Neutrophil (primary cell): ENCODE measurements around the gene ROBO4.

ENCODE experiments used
- H3K27ac ChIP-seq: fragments of 200-600 bp; sonication (generic); 2 replicates; pipeline ENCODE4 v1.5.1; 2016; ENCODE audit warnings: mild to moderate bottlenecking, moderate library complexity
- H3K27me3 ChIP-seq: fragments of 200-600 bp; sonication (generic); 2 replicates; pipeline ENCODE4 v1.6.0; 2016; ENCODE audit warnings: mild to moderate bottlenecking
- H3K36me3 ChIP-seq: fragments of 200-600 bp; sonication (generic); 2 replicates; pipeline ENCODE4 v1.5.1; 2017
- H3K4me1 ChIP-seq, 2 experiments: fragments of 200-600 bp in 1 of 2; sonication (generic) in 1 of 2; 1 replicate in 1 of 2; 2 replicates in 1 of 2; pipeline versions ENCODE4 v1.5.1 to v1.6.1; 2013 to 2016; ENCODE audit warnings: low read depth in 1 of 2, low read length in 1 of 2, mild to moderate bottlenecking in 1 of 2, moderate library complexity in 1 of 2; ENCODE audit not compliant: control insufficient read depth in 1 of 2, insufficient read depth in 1 of 2
- H3K4me3 ChIP-seq, 2 experiments: fragments of 200-600 bp in 1 of 2; sonication (generic) in 1 of 2; 1 replicate in 1 of 2; 2 replicates in 1 of 2; pipeline ENCODE4 v1.5.1; 2013 to 2016; ENCODE audit warnings: low read depth in 1 of 2, low read length in 1 of 2, mild to moderate bottlenecking in 1 of 2, moderate library complexity in 1 of 2
- H3K9me3 ChIP-seq: fragments of 200-600 bp; sonication (generic); 2 replicates; pipeline ENCODE4 v1.5.1; 2016
- TF ChIP-seq, protein P1 (sequence below): fragments of 200-600 bp; sonication (generic); IDR thresholded peaks from 2 replicates; pipeline ENCODE4 v1.5.1; 2016; ENCODE audit warnings: antibody characterized with exemption

ROBO4 gene

GRCh38 chr11:124865181-124865901, 32.3 kb downstream of the ROBO4 start, which contains the start of gene ROBO3:
Gene ROBO3, plus strand, starts transcription at chr11:124865432. Its CDS starts 146 bp downstream, at chr11:124865578.
- Histone ChIP-seq H3K9me3 (no peaks in the 10 kb centered on the region), H3K27me3 (peaks cover 100% of the 10 kb centered on the region), H3K36me3 (no peaks in the 10 kb centered on the region), H3K4me1 (peaks cover 0 to 7% of the 10 kb centered on the region in 2 experiments), H3K4me3 (no peak within 1 kb of the TSS), H3K27ac (no peak within 1 kb of the TSS)
- TF ChIP-seq, protein P1, sequence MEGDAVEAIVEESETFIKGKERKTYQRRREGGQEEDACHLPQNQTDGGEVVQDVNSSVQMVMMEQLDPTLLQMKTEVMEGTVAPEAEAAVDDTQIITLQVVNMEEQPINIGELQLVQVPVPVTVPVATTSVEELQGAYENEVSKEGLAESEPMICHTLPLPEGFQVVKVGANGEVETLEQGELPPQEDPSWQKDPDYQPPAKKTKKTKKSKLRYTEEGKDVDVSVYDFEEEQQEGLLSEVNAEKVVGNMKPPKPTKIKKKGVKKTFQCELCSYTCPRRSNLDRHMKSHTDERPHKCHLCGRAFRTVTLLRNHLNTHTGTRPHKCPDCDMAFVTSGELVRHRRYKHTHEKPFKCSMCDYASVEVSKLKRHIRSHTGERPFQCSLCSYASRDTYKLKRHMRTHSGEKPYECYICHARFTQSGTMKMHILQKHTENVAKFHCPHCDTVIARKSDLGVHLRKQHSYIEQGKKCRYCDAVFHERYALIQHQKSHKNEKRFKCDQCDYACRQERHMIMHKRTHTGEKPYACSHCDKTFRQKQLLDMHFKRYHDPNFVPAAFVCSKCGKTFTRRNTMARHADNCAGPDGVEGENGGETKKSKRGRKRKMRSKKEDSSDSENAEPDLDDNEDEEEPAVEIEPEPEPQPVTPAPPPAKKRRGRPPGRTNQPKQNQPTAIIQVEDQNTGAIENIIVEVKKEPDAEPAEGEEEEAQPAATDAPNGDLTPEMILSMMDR: no peak

DNA sequence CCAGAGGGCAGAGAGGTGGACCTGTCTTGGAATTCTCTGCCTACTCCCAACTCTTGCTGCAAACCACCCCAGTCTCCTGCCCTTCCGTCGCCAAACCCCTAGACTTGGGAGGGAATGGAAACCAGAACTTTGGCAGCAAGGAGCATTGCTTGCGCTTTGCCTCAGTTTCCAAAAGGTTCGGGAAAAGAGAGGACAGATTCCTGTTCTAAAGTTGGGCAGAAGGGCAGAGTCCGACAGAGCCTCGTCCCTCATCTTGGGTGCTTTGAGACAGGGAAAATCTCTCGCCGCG, 32.8 kb downstream of the ROBO4 start:
- Histone ChIP-seq H3K4me1 (peaks cover 0 to 7% of the 10 kb centered on the region in 2 experiments), H3K36me3 (no peaks in the 10 kb centered on the region), H3K9me3 (no peaks in the 10 kb centered on the region), H3K4me3 (no peak overlapping the region), H3K27me3 (peaks cover 100% of the 10 kb centered on the region), H3K27ac (no peak overlapping the region)
- TF ChIP-seq, protein P1: no peak

DNA sequence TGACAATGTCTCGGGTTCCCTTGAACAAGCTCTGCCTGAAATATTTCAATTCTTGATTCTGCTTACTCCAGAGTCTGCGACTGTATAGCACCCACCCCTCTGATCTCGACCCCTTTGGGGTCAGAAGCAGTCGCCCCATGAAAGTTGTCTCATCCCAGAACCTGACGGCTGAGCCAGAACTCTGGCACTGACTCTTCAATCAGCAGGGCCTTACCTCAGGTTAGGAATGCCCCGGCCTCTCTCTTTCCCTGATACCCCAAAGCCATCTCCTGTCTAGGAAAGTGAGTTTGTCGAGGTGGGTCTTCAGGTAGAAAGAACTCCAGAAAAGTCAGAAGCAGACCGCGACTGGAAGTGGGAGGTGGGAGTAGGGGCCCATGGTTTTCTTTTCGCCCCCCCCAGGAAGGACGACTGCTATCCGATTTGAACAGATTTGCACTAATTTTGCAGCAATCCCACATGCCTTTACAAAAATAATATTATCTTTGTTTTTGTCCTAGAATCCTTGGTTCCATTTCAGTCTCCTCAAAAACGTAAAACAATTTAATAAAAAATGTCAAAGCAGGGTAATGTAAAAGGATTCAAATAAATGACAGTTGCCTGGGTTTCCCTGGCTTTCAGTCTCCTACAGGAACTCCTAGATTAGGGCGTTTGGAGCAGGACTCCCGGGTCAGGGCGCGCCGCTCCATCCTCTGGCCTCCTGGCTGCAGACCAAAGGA, 33.3 kb downstream of the ROBO4 start:
- Histone ChIP-seq H3K27ac (no peak overlapping the region), H3K4me1 (peaks cover 0 to 7% of the 10 kb centered on the region in 2 experiments), H3K4me3 (no peak overlapping the region), H3K9me3 (no peaks in the 10 kb centered on the region), H3K36me3 (no peaks in the 10 kb centered on the region), H3K27me3 (peaks cover 100% of the 10 kb centered on the region)
- TF ChIP-seq, protein P1: no peak

DNA sequence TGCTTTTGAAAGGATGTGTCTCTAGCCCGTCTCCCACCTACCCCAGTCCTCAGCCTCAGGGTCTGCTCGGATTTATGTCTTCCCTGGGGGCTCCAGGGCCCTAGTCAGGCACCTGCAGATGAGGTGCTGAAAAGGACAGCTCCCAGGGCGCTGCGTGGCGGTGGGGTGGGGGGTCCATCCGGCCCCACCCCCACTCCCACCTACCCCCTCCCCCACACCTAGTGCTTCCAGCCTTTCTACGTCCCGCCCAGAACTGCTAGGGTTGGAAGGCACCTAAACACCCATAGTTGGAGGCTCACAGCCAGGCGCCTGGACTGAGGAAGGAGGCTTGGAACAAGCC, 33.9 kb downstream of the ROBO4 start:
- Histone ChIP-seq H3K27me3 (peaks cover 100% of the 10 kb centered on the region), H3K9me3 (no peaks in the 10 kb centered on the region), H3K36me3 (no peaks in the 10 kb centered on the region), H3K4me3 (no peak overlapping the region), H3K4me1 (peaks cover 0 to 7% of the 10 kb centered on the region in 2 experiments), H3K27ac (no peak overlapping the region)
- TF ChIP-seq, protein P1: no peak

GRCh38 chr11:124863137-124863825, 34.4 kb downstream of the ROBO4 start:
- Histone ChIP-seq H3K4me1 (peaks cover 0 to 7% of the 10 kb centered on the region in 2 experiments), H3K27me3 (peaks cover 100% of the 10 kb centered on the region), H3K9me3 (no peaks in the 10 kb centered on the region), H3K36me3 (no peaks in the 10 kb centered on the region), H3K27ac (no peak overlapping the region), H3K4me3 (no peak overlapping the region)
- TF ChIP-seq, protein P1: no peak
